Measurements from ENCODE around the gene TMEM92.
A peak's percentile ranks its signal among the peaks of the same experiment; 100 is the strongest.

The TMEM92 gene

DNA sequence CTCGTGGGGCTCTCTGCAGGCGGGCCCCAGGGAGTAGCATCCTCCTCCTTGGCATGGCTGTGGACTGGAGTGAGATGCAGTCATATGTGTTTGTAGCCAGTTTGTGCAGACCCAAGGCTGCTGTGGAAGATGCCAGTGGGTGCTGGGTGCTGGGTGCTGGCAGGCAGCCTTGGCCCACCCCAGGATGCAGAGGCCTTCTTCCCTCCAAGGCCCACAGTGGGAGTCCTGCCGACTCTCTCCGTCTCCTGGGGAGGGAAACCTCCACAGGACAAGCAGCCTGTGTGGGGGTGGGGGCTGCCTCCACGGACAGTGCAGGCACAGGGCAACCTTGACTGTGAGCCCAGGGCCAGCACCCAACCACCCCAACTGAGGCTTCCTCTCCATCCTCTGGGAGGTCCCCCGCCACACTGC, 13.8 kb upstream of the TMEM92 start:
- TF ChIP-seq, protein P1, sequence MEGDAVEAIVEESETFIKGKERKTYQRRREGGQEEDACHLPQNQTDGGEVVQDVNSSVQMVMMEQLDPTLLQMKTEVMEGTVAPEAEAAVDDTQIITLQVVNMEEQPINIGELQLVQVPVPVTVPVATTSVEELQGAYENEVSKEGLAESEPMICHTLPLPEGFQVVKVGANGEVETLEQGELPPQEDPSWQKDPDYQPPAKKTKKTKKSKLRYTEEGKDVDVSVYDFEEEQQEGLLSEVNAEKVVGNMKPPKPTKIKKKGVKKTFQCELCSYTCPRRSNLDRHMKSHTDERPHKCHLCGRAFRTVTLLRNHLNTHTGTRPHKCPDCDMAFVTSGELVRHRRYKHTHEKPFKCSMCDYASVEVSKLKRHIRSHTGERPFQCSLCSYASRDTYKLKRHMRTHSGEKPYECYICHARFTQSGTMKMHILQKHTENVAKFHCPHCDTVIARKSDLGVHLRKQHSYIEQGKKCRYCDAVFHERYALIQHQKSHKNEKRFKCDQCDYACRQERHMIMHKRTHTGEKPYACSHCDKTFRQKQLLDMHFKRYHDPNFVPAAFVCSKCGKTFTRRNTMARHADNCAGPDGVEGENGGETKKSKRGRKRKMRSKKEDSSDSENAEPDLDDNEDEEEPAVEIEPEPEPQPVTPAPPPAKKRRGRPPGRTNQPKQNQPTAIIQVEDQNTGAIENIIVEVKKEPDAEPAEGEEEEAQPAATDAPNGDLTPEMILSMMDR (IDR thresholded peaks at IDR 0.05; ENCODE audit: unreplicated experiment in 3 of 3): no peak
- Mint-ChIP-seq H3K27me3 (ENCODE audit: low read depth) (peaks cover 13% of the 10 kb centered on the region), H3K9me3 (no peaks in the 10 kb centered on the region), H3K36me3 (ENCODE audit: low read depth) (no peaks in the 10 kb centered on the region), H3K4me1 (peaks cover 66% of the 10 kb centered on the region), H3K4me3 (peak overlapping the region in 1 of 3 experiments; percentile 5), H3K27ac (peak overlapping the region; percentile 89 to 99 (median 98))

DNA sequence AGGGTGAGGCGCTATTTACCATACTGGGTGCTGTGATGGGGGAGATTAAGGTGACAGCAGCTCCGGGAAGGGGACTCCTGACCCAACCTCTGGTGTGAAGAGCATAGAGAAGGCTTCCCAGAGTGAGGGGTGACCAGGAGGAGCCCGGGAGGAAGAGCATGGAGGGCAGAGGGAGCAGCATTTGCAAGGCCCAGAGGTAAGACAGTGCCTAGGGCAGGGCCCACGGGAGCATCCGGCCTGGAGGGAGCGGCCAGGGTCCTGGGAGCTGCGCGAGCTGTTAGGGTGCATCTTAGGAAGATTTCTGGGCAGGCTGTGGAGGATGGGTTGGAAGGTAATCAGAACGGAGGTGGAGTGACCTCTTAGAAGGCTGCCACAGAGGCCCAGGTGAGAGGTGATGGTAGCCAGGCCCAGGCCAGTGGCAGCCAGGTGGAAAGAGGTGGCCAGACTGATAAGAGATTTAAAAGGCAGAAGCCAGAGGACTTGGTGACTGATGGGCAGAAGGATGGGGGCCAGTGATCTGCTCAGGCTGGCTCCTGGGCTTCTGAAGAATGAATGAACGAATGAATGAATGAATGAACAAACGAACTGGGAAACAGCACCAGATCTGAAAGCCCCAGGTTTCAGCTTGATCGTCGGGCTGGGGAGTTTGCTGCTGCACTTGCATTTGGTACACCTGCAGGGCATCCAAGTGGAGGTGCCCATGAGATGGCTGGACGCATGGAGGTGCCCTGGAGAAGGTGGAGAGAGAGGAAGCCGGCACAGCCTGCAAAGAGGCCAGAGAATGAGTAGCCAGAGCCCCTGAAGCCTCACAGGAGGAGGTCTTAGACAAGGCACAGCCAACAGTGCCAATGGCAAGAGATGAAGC, 13.0 kb upstream of the TMEM92 start:
- no peaks in the 10 kb centered on the region for H3K9me3 Mint-ChIP-seq
- TF ChIP-seq, protein P1 (IDR thresholded peaks at IDR 0.05; ENCODE audit: unreplicated experiment in 3 of 3): no peak
- peak overlapping the region; percentile 83 to 99 (median 98) for H3K27ac Mint-ChIP-seq
- H3K36me3 Mint-ChIP-seq (ENCODE audit: low read depth): no peaks in the 10 kb centered on the region
- peaks cover 71% of the 10 kb centered on the region for H3K4me1 Mint-ChIP-seq
- peak overlapping the region in 1 of 3 experiments; percentile 40 for H3K4me3 Mint-ChIP-seq
- H3K27me3 Mint-ChIP-seq (ENCODE audit: low read depth): peaks cover 13% of the 10 kb centered on the region

DNA sequence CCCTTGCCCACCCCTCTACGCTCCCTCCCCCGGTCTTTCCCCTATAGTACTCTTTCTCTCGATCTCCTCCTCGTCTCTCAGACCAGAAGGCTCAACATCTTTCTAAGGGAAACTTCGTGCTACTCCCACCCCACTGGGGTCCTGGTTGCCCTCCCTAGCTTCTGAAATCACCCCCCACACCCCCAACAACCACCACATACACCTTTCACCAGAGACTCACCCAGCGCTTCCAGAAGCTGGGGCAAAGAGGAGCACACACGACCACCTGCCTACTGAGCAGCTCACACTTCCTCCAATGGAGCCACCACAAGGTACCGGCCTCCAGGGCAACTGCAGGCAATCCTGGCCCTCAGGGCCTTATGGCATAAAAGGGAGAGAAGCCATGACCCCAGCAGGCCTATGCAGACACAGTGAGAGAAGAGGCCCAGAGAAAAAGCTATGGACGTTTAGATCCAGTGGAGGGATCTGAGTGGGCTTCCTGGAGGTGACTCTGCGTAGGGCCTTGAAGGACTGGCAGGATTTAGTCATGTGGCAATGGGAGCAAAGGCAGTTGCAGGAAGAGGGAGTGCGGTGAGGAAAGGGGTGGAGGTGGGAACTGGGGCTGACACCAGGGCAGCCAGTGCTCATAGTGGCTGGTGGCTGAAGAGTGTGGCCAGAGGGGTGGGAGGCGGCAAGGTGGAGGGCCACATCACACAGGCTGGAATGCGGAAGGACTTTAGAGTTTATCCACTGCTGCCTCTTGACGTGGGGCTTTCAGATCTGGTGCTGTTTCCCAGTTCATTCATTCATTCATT, 12.1 kb upstream of the TMEM92 start:
- no peaks in the 10 kb centered on the region for H3K9me3 Mint-ChIP-seq
- H3K4me1 Mint-ChIP-seq: peaks cover 73% of the 10 kb centered on the region
- H3K4me3 Mint-ChIP-seq: peak overlapping the region in 2 of 3 experiments; percentile 17 to 75
- TF ChIP-seq, protein P1 (IDR thresholded peaks at IDR 0.05; ENCODE audit: unreplicated experiment in 3 of 3): no peak
- H3K36me3 Mint-ChIP-seq (ENCODE audit: low read depth): no peaks in the 10 kb centered on the region
- peaks cover 13% of the 10 kb centered on the region for H3K27me3 Mint-ChIP-seq (ENCODE audit: low read depth)
- peak overlapping the region; percentile 83 to 99 (median 98) for H3K27ac Mint-ChIP-seq

DNA sequence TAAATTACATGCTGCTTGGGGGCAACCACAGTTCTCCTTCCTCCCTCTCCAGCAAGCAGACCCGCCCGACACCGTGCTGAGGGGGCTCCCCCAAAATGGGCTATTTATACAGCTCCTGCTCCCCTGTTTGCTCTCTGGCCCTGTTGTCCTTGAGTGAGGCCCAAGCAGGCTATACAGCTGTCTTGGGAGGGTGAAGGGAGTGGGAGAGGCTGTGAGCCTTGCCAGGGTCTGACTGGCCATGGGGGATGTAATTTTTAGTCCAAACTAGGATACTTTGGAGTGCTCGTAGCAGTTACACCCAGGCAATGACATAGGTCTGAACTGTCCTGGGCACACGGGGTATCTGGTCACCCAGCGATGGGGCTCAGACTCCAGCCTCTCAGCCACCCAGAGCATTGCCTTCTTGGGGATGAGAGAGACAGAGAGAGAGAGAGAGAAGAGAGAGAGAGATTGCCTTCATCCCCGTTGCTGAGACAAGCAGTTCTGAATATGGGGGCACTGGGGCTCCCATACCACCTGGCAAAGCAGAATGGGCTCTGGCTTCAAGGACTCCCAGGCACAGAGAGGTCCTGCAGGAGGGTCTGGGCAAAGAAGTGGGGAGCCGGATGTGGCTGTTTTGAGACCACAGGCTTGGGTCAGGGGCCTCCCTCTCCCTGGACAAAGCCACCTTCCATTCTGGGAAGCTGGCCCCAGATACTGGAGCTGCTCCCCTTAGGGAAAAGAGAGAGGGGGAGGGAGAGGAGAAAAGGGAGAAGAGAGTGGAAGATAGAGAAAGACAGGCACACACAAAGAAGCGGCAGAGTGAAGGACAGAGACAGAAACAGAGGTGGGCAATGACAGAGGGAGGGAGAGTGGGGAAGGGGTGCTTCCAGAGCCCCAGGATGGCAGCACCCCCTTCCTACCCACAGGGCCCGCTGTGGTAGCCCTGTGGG, 10.7 kb upstream of the TMEM92 start:
- Mint-ChIP-seq H3K36me3 (ENCODE audit: low read depth) (no peaks in the 10 kb centered on the region), H3K4me1 (peaks cover 81% of the 10 kb centered on the region), H3K4me3 (peak overlapping the region; percentile 56 to 75 (median 56)), H3K27me3 (ENCODE audit: low read depth) (peaks cover 12% of the 10 kb centered on the region), H3K9me3 (no peaks in the 10 kb centered on the region), H3K27ac (peak overlapping the region; percentile 83 to 99 (median 98))
- TF ChIP-seq, protein P1 (IDR thresholded peaks at IDR 0.05; ENCODE audit: unreplicated experiment in 3 of 3): no peak

DNA sequence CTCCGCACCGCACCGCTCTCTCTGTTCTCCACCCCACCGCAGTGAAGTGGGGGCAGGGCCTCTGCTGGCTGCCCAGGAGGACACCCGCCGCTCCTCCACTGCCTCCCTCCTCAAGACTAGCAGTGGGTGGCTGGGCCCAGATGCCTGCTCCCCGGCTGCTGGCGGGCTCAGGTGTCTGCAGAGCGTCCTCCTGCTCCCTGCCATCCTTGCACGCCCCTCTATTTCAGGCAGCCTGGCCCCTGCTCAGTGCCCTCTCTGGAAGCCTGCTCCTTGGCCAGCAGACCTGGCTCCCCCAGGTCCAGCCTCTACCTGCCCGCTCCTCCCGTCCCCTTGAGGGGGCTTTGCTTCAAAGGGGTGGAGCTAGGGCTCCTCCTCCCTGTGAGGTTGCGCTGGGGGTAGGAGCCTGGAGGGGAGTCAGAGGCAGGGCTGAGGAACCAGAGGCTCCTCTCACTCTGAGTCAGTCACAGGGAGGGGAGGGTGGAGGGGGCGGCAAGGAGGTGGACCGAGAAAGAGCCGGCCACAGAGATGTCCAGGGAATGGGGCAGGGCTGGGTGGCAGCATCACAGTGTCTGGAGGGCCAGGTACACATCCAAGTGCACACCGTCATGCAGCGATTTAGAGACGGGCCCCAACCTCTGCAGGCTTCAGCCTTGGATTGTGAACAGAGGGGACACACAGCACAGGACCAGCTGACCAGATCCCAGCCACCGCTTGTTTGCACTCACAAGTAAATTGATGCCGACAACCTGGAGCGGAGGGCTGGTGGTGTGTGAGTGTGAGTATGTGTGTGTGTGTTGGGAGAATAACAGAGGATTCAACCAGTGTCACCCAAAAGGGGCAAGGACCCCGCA, 9.8 kb upstream of the TMEM92 start:
- TF ChIP-seq, protein P1 (IDR thresholded peaks at IDR 0.05; ENCODE audit: unreplicated experiment in 3 of 3): no peak
- Mint-ChIP-seq H3K27me3 (ENCODE audit: low read depth) (peaks cover 13% of the 10 kb centered on the region), H3K36me3 (ENCODE audit: low read depth) (no peaks in the 10 kb centered on the region), H3K27ac (peak overlapping the region; percentile 83 to 99 (median 98)), H3K4me1 (peaks cover 90% of the 10 kb centered on the region), H3K4me3 (peak overlapping the region in 2 of 3 experiments; percentile 11 to 15), H3K9me3 (no peaks in the 10 kb centered on the region)

Data from nephron (organoid).